H1 (cell line): ENCODE data around the gene STK32C. TPM values are rescaled to one million over a fixed set of nuclear protein-coding genes. Genes with fewer than 3 reads are reported as not detected.

Experiments
- CTCF ChIA-PET: fragments of 300-600 bp; sonication (Branson Sonifier 250); formaldehyde crosslinking; loops from one replicate; lab custom pipeline; 2021; ENCODE audit not compliant: partially characterized antibody; lab: Charles Lee
- POLR2A ChIA-PET: fragments of 300-600 bp; sonication (Branson Sonifier 250); formaldehyde crosslinking; loops from one replicate; lab custom pipeline; 2021; ENCODE audit warnings: inconsistent platforms; ENCODE audit not compliant: partially characterized antibody; lab: Charles Lee
- DNase-seq, 2 experiments: peaks; one replicate each; pipeline versions ENCODE4 v3.0.0 to v3.0.0-alpha.2; 2010 to 2022; ENCODE audit warnings: low spot score in 2 of 2, low read depth in 1 of 2, mixed read lengths in 1 of 2
- FAIRE-seq: peaks from 2 replicates; lab custom pipeline; 2011; peaks lifted over from hg19 to GRCh38; lab: Jason Lieb, UNC
- H2AFZ ChIP-seq: 2 replicates; pipeline ENCODE4 v1.8.1; 2012; ENCODE audit warnings: low read length, inconsistent platforms
- H2AK5ac ChIP-seq: 2 replicates; pipeline ENCODE4 v1.6.1; 2013; ENCODE audit warnings: low read depth, low read length
- H2BK120ac ChIP-seq: replicated peaks from 2 replicates; pipeline ENCODE3; 2013; ENCODE audit warnings: low read depth, low read length, inconsistent platforms
- H2BK12ac ChIP-seq: 2 replicates; pipeline ENCODE4 v1.6.1; 2013; ENCODE audit warnings: low read depth, low read length
- H2BK15ac ChIP-seq: 2 replicates; pipeline ENCODE4 v1.6.1; 2013; ENCODE audit warnings: low read length
- H2BK20ac ChIP-seq: 2 replicates; pipeline ENCODE4 v1.6.1; 2013; ENCODE audit warnings: low read length
- H2BK5ac ChIP-seq: 2 replicates; pipeline ENCODE4 v1.6.1; 2013; ENCODE audit warnings: low read depth, low read length
- H3K14ac ChIP-seq: 2 replicates; pipeline ENCODE4 v1.6.1; 2013; ENCODE audit warnings: inconsistent platforms; ENCODE audit not compliant: insufficient read length
- H3K18ac ChIP-seq: 2 replicates; pipeline ENCODE4 v1.6.1; 2013; ENCODE audit warnings: low read length; ENCODE audit errors: extremely low read depth
- H3K23ac ChIP-seq: 2 replicates; pipeline ENCODE4 v1.6.1; 2013; ENCODE audit warnings: inconsistent platforms; ENCODE audit not compliant: insufficient read length
- H3K23me2 ChIP-seq: 2 replicates; pipeline ENCODE4 v1.6.1; 2013; ENCODE audit warnings: low read depth, low read length
- H3K27ac ChIP-seq: 2 replicates; pipeline ENCODE4 v1.6.1; 2011; ENCODE audit warnings: low read depth, low read length, inconsistent platforms
- H3K27me3 ChIP-seq, 4 experiments: replicated peaks in 1 of 4; 1 replicate in 1 of 4; 2 replicates in 3 of 4; pipeline versions ENCODE4 v1.6.1 to v1.8.1; 2011 to 2013; ENCODE audit warnings: low read length in 3 of 4, mild to moderate bottlenecking in 3 of 4, inconsistent platforms in 2 of 4, mixed read lengths in 2 of 4, moderate library complexity in 1 of 4; ENCODE audit not compliant: control insufficient read depth in 3 of 4, insufficient read depth in 3 of 4; ENCODE audit errors: extremely low read depth in 1 of 4
- H3K36me3 ChIP-seq, 4 experiments: 2 replicates each; pipeline versions ENCODE4 v1.6.1 to v1.8.1; 2011 to 2013; ENCODE audit warnings: mild to moderate bottlenecking in 4 of 4, low read length in 3 of 4, moderate library complexity in 2 of 4, control low read depth in 1 of 4, inconsistent platforms in 1 of 4; ENCODE audit not compliant: insufficient read depth in 4 of 4, control insufficient read depth in 2 of 4
- H3K4ac ChIP-seq: replicated peaks from 2 replicates; pipeline ENCODE3; 2013; ENCODE audit warnings: low read length, low read depth, mixed read lengths, inconsistent platforms; ENCODE audit not compliant: insufficient read length
- H3K4me1 ChIP-seq, 4 experiments: replicated peaks in 1 of 4; 1 replicate in 1 of 4; 2 replicates in 3 of 4; pipeline versions ENCODE4 v1.6.1 to v1.8.1; 2011 to 2013; ENCODE audit warnings: low read length in 3 of 4, inconsistent platforms in 2 of 4, mixed read lengths in 1 of 4; ENCODE audit not compliant: insufficient read depth in 4 of 4, control insufficient read depth in 3 of 4
- H3K4me2 ChIP-seq, 2 experiments: 2 replicates each; pipeline versions ENCODE4 v1.6.1 to v1.8.1; 2011 to 2013; ENCODE audit warnings: low read depth in 2 of 2, low read length in 2 of 2, control low read depth in 1 of 2, inconsistent platforms in 1 of 2, mild to moderate bottlenecking in 1 of 2; ENCODE audit not compliant: insufficient read depth in 1 of 2
- H3K4me3 ChIP-seq, 4 experiments: fragments of 200-600, 300-600 bp in 1 of 4; sonication (generic), shearing (Covaris generic), sonication (Bioruptor Twin) in 1 of 4; 2 replicates each; pipeline versions ENCODE4 v1.5.1 to v1.8.1; 2011 to 2016; ENCODE audit warnings: low read length in 4 of 4, low read depth in 3 of 4, control low read depth in 2 of 4, inconsistent platforms in 2 of 4, mild to moderate bottlenecking in 2 of 4, mixed read lengths in 1 of 4, moderate library complexity in 1 of 4; ENCODE audit not compliant: insufficient read depth in 2 of 4; ENCODE audit errors: extremely low read depth in 1 of 4
- H3K56ac ChIP-seq: replicated peaks from 2 replicates; pipeline ENCODE3; 2013; ENCODE audit warnings: low read depth, mild to moderate bottlenecking, mixed read lengths, low read length, inconsistent platforms; ENCODE audit not compliant: insufficient read length
- H3K79me1 ChIP-seq: 2 replicates; pipeline ENCODE4 v1.6.1; 2013; ENCODE audit warnings: low read depth, low read length, control low read depth
- H3K79me2 ChIP-seq, 2 experiments: 2 replicates each; pipeline versions ENCODE4 v1.6.1 to v1.8.1; 2012 to 2013; ENCODE audit warnings: low read length in 2 of 2, mild to moderate bottlenecking in 2 of 2, inconsistent platforms in 1 of 2; ENCODE audit not compliant: insufficient read depth in 2 of 2, control insufficient read depth in 1 of 2
- H3K9ac ChIP-seq, 4 experiments: replicated peaks in 1 of 4; 1 replicate in 1 of 4; 2 replicates in 3 of 4; pipeline versions ENCODE4 v1.6.1 to v1.8.1; 2011 to 2013; ENCODE audit warnings: low read depth in 3 of 4, low read length in 3 of 4, control low read depth in 2 of 4, mild to moderate bottlenecking in 2 of 4, moderate library complexity in 2 of 4, inconsistent platforms in 1 of 4; ENCODE audit errors: extremely low read depth in 1 of 4
- H3K9me3 ChIP-seq, 2 experiments: 2 replicates each; pipeline versions ENCODE4 v1.6.1 to v1.8.1; 2012 to 2013; ENCODE audit warnings: mild to moderate bottlenecking in 2 of 2, moderate library complexity in 2 of 2, control low read depth in 1 of 2, inconsistent platforms in 1 of 2, low read depth in 1 of 2, low read length in 1 of 2, mixed read lengths in 1 of 2; ENCODE audit not compliant: insufficient read depth in 2 of 2
- H4K20me1 ChIP-seq, 2 experiments: replicated peaks in 1 of 2; 2 replicates each; pipeline versions ENCODE3 to v1.8.1; 2011 to 2013; ENCODE audit warnings: inconsistent platforms in 2 of 2, low read length in 2 of 2, mild to moderate bottlenecking in 1 of 2; ENCODE audit not compliant: insufficient read depth in 2 of 2, control insufficient read depth in 1 of 2
- H4K5ac ChIP-seq: 2 replicates; pipeline ENCODE4 v1.6.1; 2013; ENCODE audit warnings: low read length, low read depth, mixed read lengths, inconsistent platforms; ENCODE audit not compliant: insufficient read length
- H4K8ac ChIP-seq: 2 replicates; pipeline ENCODE4 v1.8.0; 2013; ENCODE audit warnings: mild to moderate bottlenecking, moderate library complexity, low read length, inconsistent platforms; ENCODE audit not compliant: insufficient read depth; ENCODE audit errors: extremely low read depth
- H4K91ac ChIP-seq: replicated peaks from 2 replicates; pipeline ENCODE3; 2013; ENCODE audit warnings: low read length, mixed read lengths, inconsistent platforms; ENCODE audit not compliant: insufficient read length
- BACH1 ChIP-seq: IDR thresholded peaks from 2 replicates; pipeline ENCODE4 v1.6.1; 2012; ENCODE audit warnings: low read length, improper control_type of control experiment
- BCL11A ChIP-seq, 2 experiments: IDR thresholded peaks; one replicate each; pipeline ENCODE4 v1.6.1; 2011; ENCODE audit warnings: low read depth in 2 of 2, low read length in 2 of 2, mild to moderate bottlenecking in 2 of 2
- BRCA1 ChIP-seq: IDR thresholded peaks from 2 replicates; pipeline ENCODE4 v1.6.1; 2012; ENCODE audit warnings: low read depth, low read length, improper control_type of control experiment
- CBX5 ChIP-seq: fragments of 300-800, 300-1000 bp; sonication (generic); IDR thresholded peaks from 2 replicates; pipeline ENCODE4 v1.7.1; 2016; ENCODE audit warnings: antibody characterized with exemption, low read length, low read depth
- JUND ChIP-seq: IDR thresholded peaks from 2 replicates; pipeline ENCODE4 v1.6.1; 2011; ENCODE audit warnings: mild to moderate bottlenecking, improper control_type of control experiment, low read length
- KDM4A ChIP-seq: IDR thresholded peaks from one replicate; pipeline ENCODE4 v1.7.1; 2012; ENCODE audit warnings: low read depth, mild to moderate bottlenecking, moderate library complexity, low read length, inconsistent platforms; ENCODE audit not compliant: severe bottlenecking
- NRF1 ChIP-seq: IDR thresholded peaks from 2 replicates; pipeline ENCODE4 v1.6.1; 2011; ENCODE audit warnings: mild to moderate bottlenecking, low read depth, low read length, improper control_type of control experiment
- PHF8 ChIP-seq: fragments of 200-600 bp; sonication (generic); conservative IDR thresholded peaks from 2 replicates; pipeline ENCODE4 v1.7.1; 2012; ENCODE audit warnings: low read depth, mild to moderate bottlenecking, inconsistent platforms, low read length, moderate library complexity
- POLR2A ChIP-seq, 2 experiments: IDR thresholded peaks; 1 replicate in 1 of 2; 2 replicates in 1 of 2; pipeline ENCODE4 v1.6.1; 2011; ENCODE audit warnings: low read depth in 2 of 2, low read length in 2 of 2, mild to moderate bottlenecking in 2 of 2; ENCODE audit errors: control extremely low read depth in 1 of 2
- SP2 ChIP-seq: IDR thresholded peaks from 2 replicates; pipeline ENCODE4 v1.6.1; 2012; ENCODE audit warnings: mild to moderate bottlenecking, low read length, inconsistent platforms
- WGBS, 2 experiments: shearing (Covaris generic) in 1 of 2; methylation state at CpG; one replicate each; pipeline versions ENCODE4 v1.1.6 to v1.1.7; 2013 to 2015; ENCODE audit warnings: low lambda C conversion rate in 2 of 2, mixed read lengths in 2 of 2, inconsistent platforms in 1 of 2, low coverage in 1 of 2, missing lambda C conversion rate in 1 of 2; ENCODE audit not compliant: insufficient replicate concordance in 2 of 2, insufficient coverage in 1 of 2, insufficient read length in 1 of 2; ENCODE audit errors: extremely low coverage in 1 of 2, missing lambda C conversion rate in 1 of 2; 5-methylcytosine and 5-hydroxymethylcytosine counted together
- polyA plus RNA-seq, 7 experiments: library from polyadenylated mRNA; depleted of rRNA in 3 of 7; stranded (reverse) in 5 of 7; unstranded in 2 of 7; fragments of >200 nt in 5 of 7; fragments of 200-250 nt in 2 of 7; gene quantifications; 1 replicate in 5 of 7; 2 replicates in 1 of 7; 4 replicates in 1 of 7; pipeline versions ENCODE4 v1.2.1 to v1.2.3, GENCODE V29; 2011 to 2013; ENCODE audit warnings: missing spikeins in 2 of 7, mixed read lengths in 2 of 7
- total RNA-seq: library from RNA; stranded (reverse); fragmentation: NEBNext Ultra II Directional; extraction: Animal tissue kit (Norgen Biotek cat#: 25700); gene quantifications from 2 replicates; pipeline ENCODE4 v1.2.1, GENCODE V29; 2021
- TF ChIP-seq, protein P1 (sequence below): IDR thresholded peaks from 2 replicates; pipeline ENCODE4 v1.6.1; 2012; ENCODE audit warnings: inconsistent platforms

STK32C gene
- total and polyA plus RNA-seq, 2 of the 8 experiments (the other 6 are each of a cell fraction or from before 2014, with no cell fraction given): 10.6 to 15.6 TPM

DNA sequence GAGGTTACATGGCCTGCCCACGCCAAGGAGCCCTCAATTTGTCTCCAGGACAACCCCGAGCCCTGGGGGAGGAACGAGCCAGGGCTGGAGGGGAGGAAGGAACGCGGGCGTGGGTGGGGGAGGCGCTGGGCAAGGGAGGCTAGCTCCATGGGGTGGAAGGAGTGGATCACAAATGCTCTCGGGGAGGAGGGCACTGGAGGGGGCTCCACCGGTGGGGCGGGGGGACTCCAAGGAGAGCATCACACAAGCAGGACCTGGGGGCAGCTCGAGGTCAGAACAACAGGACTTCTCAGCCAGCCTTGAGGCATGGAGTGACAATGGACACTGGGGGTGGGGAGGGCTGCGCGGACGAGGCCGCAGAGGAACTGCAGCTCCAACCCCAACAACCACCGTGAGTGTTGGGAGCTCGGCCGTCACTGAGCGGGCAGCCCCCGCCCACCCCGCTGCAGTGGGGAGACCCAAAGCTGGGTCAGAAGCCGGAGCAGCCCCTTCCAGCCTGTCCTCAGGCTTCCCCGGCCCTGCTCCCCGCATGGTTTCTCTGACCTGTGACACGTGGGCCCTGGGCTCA is 41.1 kb downstream of the STK32C start:
- Histone ChIP-seq H4K8ac (no peak overlapping the region; the same call in 1 of the 2 replicates), H3K4me1 (peaks cover 0 to 5% (median 0%) of the 10 kb centered on the region in 4 experiments; a peak in 1 of 7 replicates), H4K20me1 (peaks cover 0 to 3% of the 10 kb centered on the region in 2 experiments)
- TF ChIP-seq NRF1: no peak
- TF ChIP-seq, protein P1, sequence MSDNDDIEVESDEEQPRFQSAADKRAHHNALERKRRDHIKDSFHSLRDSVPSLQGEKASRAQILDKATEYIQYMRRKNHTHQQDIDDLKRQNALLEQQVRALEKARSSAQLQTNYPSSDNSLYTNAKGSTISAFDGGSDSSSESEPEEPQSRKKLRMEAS: no peak
- TF ChIP-seq BRCA1: no peak
- TF ChIP-seq JUND: no peak
- TF ChIP-seq KDM4A: no peak
- TF ChIP-seq PHF8: no peak
- TF ChIP-seq SP2: no peak
- no peak for TF ChIP-seq BCL11A (IDR thresholded peaks at IDR 0.05; ENCODE audit: low read depth in 2 of 2, low read length in 2 of 2)
- no peak for TF ChIP-seq BACH1
- no peak for TF ChIP-seq CBX5
- TF ChIP-seq POLR2A (IDR thresholded peaks at IDR 0.05; ENCODE audit: control extremely low read depth in 1 of 2, low read depth in 2 of 2, low read length in 2 of 2): no peak

More for the DNA sequence above, 41.1 kb downstream of the STK32C start:
- Histone ChIP-seq H3K27ac (no peak overlapping the region), H2AFZ (no peak overlapping the region), H3K23ac (no peak overlapping the region), H4K91ac (no peak overlapping the region), H4K5ac (no peak overlapping the region), H3K9ac (no peak overlapping the region), H3K36me3 (no peaks in the 10 kb centered on the region; a peak in 1 of 8 replicates), H3K79me1 (no peaks in the 10 kb centered on the region; the same call in 1 of the 2 replicates), H2BK15ac (no peak overlapping the region), H3K79me2 (no peaks in the 10 kb centered on the region), H2AK5ac (no peak overlapping the region), H3K4me2 (no peak overlapping the region), H2BK12ac (no peak overlapping the region), H2BK20ac (no peak overlapping the region), H3K4me3 (no peak overlapping the region), H2BK5ac (no peak overlapping the region), H3K27me3 (no peaks in the 10 kb centered on the region; a peak in 1 of 7 replicates), H3K56ac (no peak overlapping the region), H3K4ac (no peak overlapping the region), H2BK120ac (no peak overlapping the region), H3K23me2 (no peaks in the 10 kb centered on the region), H3K18ac (no peak overlapping the region), H3K14ac (no peak overlapping the region), H3K9me3 (peaks cover 4 to 8% of the 10 kb centered on the region in 2 experiments; a peak in 1 of 4 replicates)
- DNase-seq (no peak), FAIRE-seq (no peak)
- POLR2A ChIA-PET: no interaction called here
- WGBS, 2 experiments: 86% methylated on average over 22 of the region's 25 CpGs; no CpG with 5 or more reads in 1 of the 2 experiments
- CTCF ChIA-PET: interaction anchor here (0.6 to 1.7 kb wide), 9 partner anchors 9 to 197 kb away, joined by 3 to 5 read pairs (median 4); no protein-coding TSS in a partner anchor
